Motor neuron (in vitro differentiated cells): ENCODE results near the gene PRDX6. TPM values are rescaled to one million over a fixed set of nuclear protein-coding genes. Genes with fewer than 3 reads are reported as not detected.
A peak's percentile ranks its signal among the peaks of the same experiment; 100 is the strongest.
"Not testable (repeated sequence)": the region's sequence is repeated elsewhere in the genome, so short reads cannot be mapped to it uniquely, and the experiment has no call there.

Experiments used
- ATAC-seq, 8 experiments: fragments of 200-7000 bp; cut with Tn5 transposase; replicated peaks in 6 of 8; 2 replicates each; pipeline ENCODE4 v1.8.0; 2021; ENCODE audit warnings: mild to moderate bottlenecking in 8 of 8, moderate library complexity in 8 of 8
- H3K27ac ChIP-seq, 2 donors: fragments of 250-450 bp; sonication (Bioruptor Pico); 2 replicates each; pipeline ENCODE4 v1.9.0; 2021; ENCODE audit warnings: antibody characterized with exemption in 2 of 2, mild to moderate bottlenecking in 2 of 2, moderate library complexity in 1 of 2
- H3K4me1 ChIP-seq, 2 donors: fragments of 250-450 bp; sonication (Bioruptor Pico); replicated peaks in 1 of 2; 2 replicates each; pipeline ENCODE4 v1.6.1; 2021; ENCODE audit warnings: antibody characterized with exemption in 2 of 2, mild to moderate bottlenecking in 2 of 2, moderate library complexity in 1 of 2
- H3K4me3 ChIP-seq, 5 donors: fragments of 250-450 bp; sonication (Bioruptor Pico); 2 replicates each; pipeline ENCODE4 v1.9.0; 2021; ENCODE audit warnings: antibody characterized with exemption in 5 of 5, mild to moderate bottlenecking in 5 of 5, moderate library complexity in 4 of 5
- WGBS, 10 experiments: fragments of 450-650 bp; shearing (Covaris generic); methylation state at CpG; one replicate each; pipeline ENCODE4 v1.0.0; 2022; 5-methylcytosine and 5-hydroxymethylcytosine counted together
- in situ Hi-C, 9 experiments: fragments of 400-800 bp; cut with MboI; loops; one replicate each; pipeline ENCODE4 v1.15.0; 2021; ENCODE audit warnings: low sequenced_read_pairs in 9 of 9, low pct_unique_long_range_greater_than_20kb in 2 of 9; ENCODE audit not compliant: unreplicated experiment in 9 of 9
- total RNA-seq, 8 experiments: library from RNA; unstranded; fragments of 300-600 nt; gene quantifications; 2 replicates each; pipeline versions ENCODE4 v1.2.3 to v1.2.4, GENCODE V29; 2022

The PRDX6 gene
- total RNA-seq, 8 experiments from 2014 or later = 163 to 344 (median 213) TPM

DNA sequence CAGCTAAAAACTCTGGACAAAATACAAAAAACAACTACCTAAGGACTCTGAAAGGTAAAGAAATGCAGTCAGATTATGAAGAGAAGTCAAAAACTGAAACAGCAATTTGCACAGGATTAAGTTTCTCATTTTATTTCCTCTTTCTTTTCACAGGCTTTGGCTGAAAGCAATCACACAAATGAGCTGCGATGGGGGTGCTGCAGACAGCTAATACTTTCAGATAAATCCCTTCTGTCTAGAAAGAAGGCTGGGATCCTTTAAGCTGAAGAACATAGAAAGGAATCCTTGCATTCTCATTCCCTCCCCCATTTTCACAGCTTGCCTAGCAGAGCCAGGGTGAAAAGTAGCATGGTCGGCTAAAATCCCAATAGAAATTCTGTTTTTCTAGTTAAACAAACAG, 32.0 kb upstream of the PRDX6 start:
- no peak overlapping the region for H3K4me3 ChIP-seq
- H3K27ac ChIP-seq = no peak overlapping the region
- no peak for ATAC-seq
- WGBS, 10 experiments = 70 to 100% (median 84%) methylated on average over 1 to 2 of the region's 2 CpGs; no CpG with 5 or more reads in 2 of the 10 experiments
- no peaks in the 10 kb centered on the region for H3K4me1 ChIP-seq
- in situ Hi-C loops = loop anchor here in 3 of 9 experiments (25.0 kb wide), 1 partner anchor 367 kb away; the partner anchor contains the start of genes CENPL (in 3 of the 3) and DARS2 (in 3 of the 3)

DNA sequence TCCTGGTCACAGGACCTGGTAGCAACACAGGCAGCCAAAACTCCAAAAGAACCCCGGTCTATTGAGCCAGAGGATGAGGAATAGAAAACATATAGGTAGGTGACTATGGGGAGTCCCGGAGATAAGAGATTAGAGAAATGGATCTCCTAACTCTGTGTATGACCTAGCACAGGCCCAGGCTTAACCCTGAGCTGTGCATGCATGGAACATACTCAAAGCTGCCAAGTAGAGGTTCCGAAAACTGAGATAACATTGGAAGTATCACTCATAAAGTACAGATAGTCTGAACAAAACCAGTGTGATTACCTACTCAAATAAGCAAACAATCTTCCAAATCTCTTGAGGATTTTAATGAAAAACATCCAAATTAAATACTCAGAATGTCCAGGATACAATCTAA, 31.5 kb upstream of the PRDX6 start:
- no peak for ATAC-seq
- in situ Hi-C loops = loop anchor here in 3 of 9 experiments (25.0 kb wide), 1 partner anchor 367 kb away; the partner anchor contains the start of genes CENPL (in 3 of the 3) and DARS2 (in 3 of the 3)
- no peak overlapping the region for H3K4me3 ChIP-seq
- WGBS, 10 experiments = 60 to 100% (median 90%) methylated on average over 1 to 3 of the region's 3 CpGs
- no peak overlapping the region for H3K27ac ChIP-seq
- H3K4me1 ChIP-seq = no peaks in the 10 kb centered on the region

DNA sequence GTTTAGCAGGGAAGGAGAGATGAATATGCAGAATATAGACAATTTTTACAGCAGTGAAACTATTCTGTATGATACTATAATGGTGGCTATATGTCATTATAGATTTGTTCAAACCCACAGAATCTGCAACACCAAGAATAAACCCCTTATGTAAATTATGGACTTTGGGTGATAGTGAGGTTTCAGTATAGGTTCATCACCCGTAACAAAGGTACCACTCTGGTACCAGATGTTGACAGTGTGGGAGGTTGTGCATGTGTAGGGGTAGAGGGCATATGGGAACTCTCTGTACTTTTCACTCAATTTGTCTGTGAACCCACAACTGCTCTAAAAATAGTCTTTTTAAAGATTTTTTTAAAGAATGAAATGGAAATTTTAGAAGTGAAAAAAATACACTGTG, 29.9 kb upstream of the PRDX6 start:
- Histone ChIP-seq H3K4me3 (no peak overlapping the region), H3K27ac (no peak overlapping the region), H3K4me1 (no peaks in the 10 kb centered on the region)
- in situ Hi-C loops = loop anchor here in 3 of 9 experiments (25.0 kb wide), 1 partner anchor 365 kb away; the partner anchor contains the start of genes CENPL (in 3 of the 3) and DARS2 (in 3 of the 3)
- WGBS, 10 experiments = 86 to 100% (median 100%) methylated on average over 1 of the region's 1 CpG
- ATAC-seq = no peak

DNA sequence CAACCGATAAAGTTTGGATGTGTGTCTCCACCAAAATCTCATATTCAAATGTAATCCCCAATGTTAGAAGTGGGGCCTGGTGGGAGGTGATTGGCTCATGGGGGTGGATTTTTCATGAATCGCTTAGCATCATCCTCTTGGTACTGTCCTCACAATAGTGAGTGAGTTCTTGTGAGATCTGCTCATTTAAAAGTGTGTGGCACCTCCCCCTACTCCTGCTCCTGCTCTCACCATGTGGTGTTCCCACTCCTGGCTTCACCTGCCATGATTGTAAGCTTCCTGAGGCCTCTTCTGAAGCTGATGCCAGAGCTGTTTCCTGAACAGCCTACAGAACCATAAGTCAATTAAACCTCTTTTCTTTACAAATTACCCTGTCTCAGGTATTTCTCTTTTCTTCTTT, 28.2 kb upstream of the PRDX6 start:
- no peak overlapping the region for H3K4me3 ChIP-seq
- H3K27ac ChIP-seq = no peak overlapping the region
- in situ Hi-C loops = loop anchor here in 3 of 9 experiments (25.0 kb wide), 1 partner anchor 363 kb away; the partner anchor contains the start of genes CENPL (in 3 of the 3) and DARS2 (in 3 of the 3)
- WGBS, 10 experiments = 92 to 100% (median 100%) methylated on average over 1 to 2 of the region's 2 CpGs; no CpG with 5 or more reads in 3 of the 10 experiments
- H3K4me1 ChIP-seq = no peaks in the 10 kb centered on the region
- no peak for ATAC-seq

DNA sequence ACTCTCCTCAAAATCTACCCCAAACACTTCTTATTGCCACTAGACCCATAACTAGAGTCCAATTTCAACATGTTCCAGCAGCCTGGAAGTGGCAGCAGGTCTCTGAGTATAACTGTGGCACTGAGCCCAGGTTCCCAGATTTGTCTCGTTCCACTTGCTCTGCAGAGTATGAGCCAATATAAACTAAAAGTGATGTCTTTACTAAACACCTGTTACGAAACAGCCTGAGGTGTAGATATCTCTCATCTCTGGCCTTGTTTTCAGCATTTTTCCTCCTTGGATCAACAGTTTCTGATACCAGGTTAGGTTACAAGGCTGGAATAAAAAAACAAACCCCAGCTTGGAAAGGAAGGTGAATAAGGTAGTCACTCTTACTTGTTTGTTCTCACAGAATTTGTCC, 25.2 kb upstream of the PRDX6 start:
- H3K4me1 ChIP-seq = no peaks in the 10 kb centered on the region
- no peak for ATAC-seq
- no peak overlapping the region for H3K27ac ChIP-seq
- in situ Hi-C loops = no loop called here
- H3K4me3 ChIP-seq = no peak overlapping the region
- 80 to 100% (median 97%) methylated on average over 1 to 2 of the region's 2 CpGs; no CpG with 5 or more reads in 2 of the 10 experiments for WGBS, 10 experiments

DNA sequence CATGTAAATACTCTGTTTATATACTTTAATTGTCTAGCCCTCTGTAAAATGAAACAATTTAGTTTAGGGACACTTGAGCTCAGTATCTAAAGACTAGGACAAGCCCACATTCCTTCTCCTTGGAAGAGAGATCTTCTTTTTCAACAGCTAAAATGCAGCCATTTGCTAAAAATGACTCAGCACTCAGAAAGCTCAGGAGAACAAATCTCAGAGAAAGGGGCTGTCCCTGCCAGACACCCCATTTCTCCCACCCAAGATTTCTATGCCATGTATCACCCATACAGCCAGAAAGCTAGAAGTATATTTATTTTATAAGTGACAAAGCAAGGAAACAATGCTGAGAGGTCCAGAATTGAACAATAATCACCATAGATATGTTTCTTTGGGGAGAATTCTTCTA, 23.2 kb upstream of the PRDX6 start:
- H3K4me1 ChIP-seq = no peaks in the 10 kb centered on the region
- peak overlapping the region in 1 of 2 donors; percentile 16 for H3K27ac ChIP-seq
- peak in 1 of 8 experiments; percentile 68 for ATAC-seq
- H3K4me3 ChIP-seq = no peak overlapping the region
- in situ Hi-C loops = no loop called here

DNA sequence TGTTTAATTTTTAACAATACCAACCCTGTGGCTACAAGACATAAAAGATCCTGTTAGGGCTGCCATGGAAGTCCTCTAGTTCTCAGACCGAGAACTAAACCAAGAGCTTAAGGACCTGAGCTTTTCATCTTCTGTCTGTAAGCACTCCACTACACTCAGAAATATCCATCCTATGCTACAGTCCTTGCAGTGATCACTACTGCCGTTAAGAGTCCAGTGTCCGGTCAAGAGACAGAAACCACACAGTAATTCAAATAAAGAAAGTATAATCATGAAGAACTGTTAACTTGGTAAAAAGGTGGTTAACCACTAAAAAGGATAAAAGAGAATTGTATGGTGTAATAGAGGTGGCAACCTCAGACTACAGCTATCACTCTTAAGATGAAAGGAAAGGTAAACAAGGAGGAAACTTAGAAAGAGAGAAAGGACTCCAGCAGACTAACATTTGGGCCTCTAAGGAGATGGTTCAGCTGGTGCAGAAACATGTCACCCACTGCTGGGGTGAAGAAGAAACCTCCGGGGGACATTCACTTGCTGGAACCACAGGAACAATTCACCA, 22.1 kb upstream of the PRDX6 start:
- no peaks in the 10 kb centered on the region for H3K4me1 ChIP-seq
- in situ Hi-C loops = no loop called here
- H3K4me3 ChIP-seq = no peak overlapping the region
- no peak overlapping the region for H3K27ac ChIP-seq
- ATAC-seq = no peak
- 90 to 100% (median 97%) methylated on average over 1 to 4 of the region's 4 CpGs; no CpG with 5 or more reads in 2 of the 10 experiments for WGBS, 10 experiments

DNA sequence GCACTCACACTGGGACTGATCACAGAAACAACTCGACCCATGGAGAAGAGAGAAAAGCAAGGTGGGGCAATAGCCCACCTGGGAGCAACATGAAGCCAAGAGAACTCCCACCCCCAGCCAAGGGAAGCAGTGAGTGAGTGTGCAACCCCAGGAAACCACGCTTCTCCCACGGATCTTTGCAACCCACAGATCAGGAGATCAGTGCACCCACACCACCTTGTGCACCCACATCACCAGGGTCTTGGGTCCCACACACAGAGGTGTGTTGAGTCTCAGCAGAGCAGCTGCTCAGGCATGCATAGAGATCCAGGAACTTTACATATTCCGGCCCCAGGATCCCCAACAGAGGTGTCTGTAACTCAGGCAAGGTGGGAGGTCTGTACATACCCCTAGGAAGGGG, 17.2 kb upstream of the PRDX6 start:
- WGBS, 10 experiments = 60 to 90% (median 80%) methylated on average over 1 to 3 of the region's 4 CpGs; no CpG with 5 or more reads in 5 of the 10 experiments
- no peaks in the 10 kb centered on the region for H3K4me1 ChIP-seq
- no peak overlapping the region for H3K27ac ChIP-seq
- ATAC-seq = no peak
- H3K4me3 ChIP-seq = no peak overlapping the region
- in situ Hi-C loops = no loop called here

DNA sequence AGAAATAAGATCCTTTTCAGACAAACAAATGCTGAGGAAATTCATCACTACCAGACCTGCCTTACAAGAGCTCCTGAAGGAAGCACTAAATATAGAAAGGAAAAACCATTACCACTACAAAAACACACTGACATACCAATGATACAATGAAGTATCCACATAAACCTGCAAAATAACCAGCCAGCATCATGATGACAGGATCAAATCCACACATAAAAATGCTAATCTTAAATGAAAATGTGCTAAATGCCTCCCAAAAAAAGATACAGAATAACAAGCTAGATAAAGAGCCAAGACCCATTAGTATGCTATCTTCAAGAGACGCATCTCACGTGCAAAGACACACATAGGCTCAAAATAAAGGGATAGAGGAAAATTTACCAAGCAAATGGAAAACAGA, 14.5 kb upstream of the PRDX6 start:
- in situ Hi-C loops, ATAC-seq, H3K4me1 ChIP-seq, H3K27ac ChIP-seq, H3K4me3 ChIP-seq: not testable (repeated sequence)
- 0 to 100% (median 88%) methylated on average over 1 to 2 of the region's 2 CpGs for WGBS, 10 experiments

DNA sequence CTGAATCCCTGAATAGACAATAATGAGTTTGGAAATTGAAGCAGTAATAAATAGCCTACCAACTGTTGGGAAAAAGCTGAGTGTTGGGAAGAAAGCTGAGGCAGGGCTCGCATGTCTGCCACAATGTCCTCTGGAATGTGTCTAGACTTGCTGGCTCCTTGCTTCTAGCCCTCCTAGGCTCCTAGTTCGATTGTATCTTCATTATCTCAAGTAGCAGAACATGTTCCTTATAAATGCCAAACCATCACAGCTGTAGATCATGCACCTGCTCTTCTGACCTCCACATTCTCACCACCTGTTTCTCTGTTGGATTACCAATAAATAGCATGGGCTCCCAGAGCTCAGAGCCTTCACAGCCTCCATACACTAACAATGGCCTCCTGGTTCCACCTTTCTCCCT, 12.9 kb upstream of the PRDX6 start:
- H3K27ac ChIP-seq, H3K4me3 ChIP-seq, in situ Hi-C loops, H3K4me1 ChIP-seq, ATAC-seq: not testable (repeated sequence)
- WGBS, 10 experiments = 0 to 100% (median 73%) methylated on average over 1 to 2 of the region's 2 CpGs; no CpG with 5 or more reads in 2 of the 10 experiments

DNA sequence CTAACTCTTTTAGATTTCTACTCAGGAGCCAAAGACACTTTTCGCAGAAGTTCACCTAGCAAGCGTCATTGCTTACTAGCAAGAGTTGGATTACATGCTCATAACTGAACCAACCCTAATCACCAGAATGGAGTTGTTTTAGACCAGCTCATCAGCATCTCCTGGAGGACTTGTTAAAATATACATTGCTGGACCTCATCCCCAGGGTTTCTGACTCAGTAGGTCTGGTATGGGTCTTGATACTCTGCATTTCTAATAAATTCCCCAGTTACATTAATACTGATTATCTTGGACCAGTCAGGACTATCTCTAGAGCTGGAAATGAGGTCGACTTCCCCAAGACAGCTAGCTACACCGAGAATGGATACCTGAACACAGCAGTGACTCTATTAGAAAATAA, 9.7 kb upstream of the PRDX6 start:
- WGBS, 10 experiments = 80 to 95% (median 91%) methylated on average over 2 to 4 of the region's 4 CpGs; no CpG with 5 or more reads in 1 of the 10 experiments
- Histone ChIP-seq H3K4me1 (no peaks in the 10 kb centered on the region), H3K27ac (no peak overlapping the region), H3K4me3 (no peak overlapping the region)
- ATAC-seq = no peak
- in situ Hi-C loops = no loop called here

DNA sequence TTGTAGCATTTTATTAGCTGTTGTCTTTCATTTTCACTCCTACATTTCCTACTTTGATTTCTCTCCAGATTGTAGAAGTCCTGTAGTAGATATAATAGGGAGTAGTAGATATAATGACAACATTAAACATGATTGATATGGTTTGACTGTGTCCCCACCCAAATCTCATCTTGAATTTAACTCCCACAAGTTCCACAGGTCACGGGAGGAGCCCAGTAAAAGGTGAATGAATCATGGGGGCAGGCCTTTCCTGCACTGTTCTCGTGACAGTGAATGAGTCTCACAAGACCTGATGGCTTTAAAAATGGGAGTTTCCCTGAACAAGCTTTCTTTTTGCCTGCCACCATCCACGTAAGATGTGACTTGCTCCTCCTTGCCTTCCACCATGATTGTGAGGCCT, 7.5 kb upstream of the PRDX6 start:
- Histone ChIP-seq H3K4me1 (no peaks in the 10 kb centered on the region), H3K27ac (no peak overlapping the region), H3K4me3 (no peak overlapping the region)
- peak in 1 of 8 experiments; percentile 66 for ATAC-seq
- WGBS, 10 experiments = 62 to 100% (median 84%) methylated on average over 1 to 3 of the region's 3 CpGs
- in situ Hi-C loops = no loop called here

DNA sequence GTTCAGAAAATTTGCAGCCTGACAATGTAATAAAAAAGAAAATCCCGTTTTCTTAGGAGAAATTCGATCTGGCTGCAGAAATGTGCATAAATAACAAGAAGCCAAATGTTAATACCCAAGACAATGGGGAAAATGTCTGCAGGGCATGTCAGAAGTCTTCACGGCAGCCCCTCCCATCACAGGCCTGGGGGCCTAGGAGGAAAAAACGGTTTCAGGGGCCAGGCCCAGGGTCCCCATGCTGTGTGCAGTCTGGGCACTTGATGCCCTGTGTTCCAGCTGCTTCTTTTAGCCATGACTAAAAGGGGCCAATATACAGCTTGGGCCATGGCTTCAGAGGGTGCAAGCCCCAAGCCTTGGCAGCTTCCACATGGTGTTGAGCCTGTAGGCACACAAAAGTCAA, 6.5 kb upstream of the PRDX6 start:
- Histone ChIP-seq H3K27ac (no peak overlapping the region), H3K4me1 (peaks cover under 1 to 8% of the 10 kb centered on the region in 2 donors), H3K4me3 (no peak overlapping the region)
- no peak for ATAC-seq
- WGBS, 10 experiments = 56 to 100% (median 93%) methylated on average over 1 to 4 of the region's 4 CpGs; no CpG with 5 or more reads in 2 of the 10 experiments
- in situ Hi-C loops = no loop called here

DNA sequence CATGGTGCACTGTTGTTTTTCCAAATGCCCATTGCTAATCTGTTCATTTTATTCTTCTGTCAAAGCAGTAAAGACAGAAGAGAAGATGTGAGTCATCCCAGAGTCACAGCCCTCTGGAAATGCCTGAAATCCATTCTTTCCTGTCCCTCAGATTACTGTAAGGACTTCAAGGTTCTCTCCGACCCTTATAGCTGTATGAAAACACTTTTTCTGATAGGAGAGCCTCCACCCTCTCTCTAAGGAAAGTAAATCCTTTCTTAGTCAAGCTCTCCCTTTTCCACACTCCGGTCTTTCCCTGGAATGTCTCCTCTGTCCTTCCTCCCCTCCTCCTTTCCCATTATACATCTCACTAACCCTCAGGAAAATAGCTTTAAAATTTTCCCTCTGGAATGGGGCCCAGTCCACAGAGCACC, 3.5 kb upstream of the PRDX6 start:
- 0 to 100% (median 83%) methylated on average over 1 to 2 of the region's 2 CpGs; no CpG with 5 or more reads in 2 of the 10 experiments for WGBS, 10 experiments
- H3K4me1 ChIP-seq = peaks cover 8 to 18% of the 10 kb centered on the region in 2 donors
- in situ Hi-C loops = no loop called here
- no peak overlapping the region for H3K27ac ChIP-seq
- no peak overlapping the region for H3K4me3 ChIP-seq
- no peak for ATAC-seq
